HG02798 (cell line): Measurements from ENCODE around the gene TMEM120B.
"Not testable (repeated sequence)": the region's sequence is repeated elsewhere in the genome, so short reads cannot be mapped to it uniquely, and the experiment has no call there.

Experiments used
- ATAC-seq: cut with Tn5 transposase; IDR thresholded peaks from one replicate; pipeline ENCODE4 v1.9.1; 2021; ENCODE audit warnings: mild to moderate bottlenecking; ENCODE audit not compliant: unreplicated experiment, poor library complexity

The TMEM120B gene

DNA sequence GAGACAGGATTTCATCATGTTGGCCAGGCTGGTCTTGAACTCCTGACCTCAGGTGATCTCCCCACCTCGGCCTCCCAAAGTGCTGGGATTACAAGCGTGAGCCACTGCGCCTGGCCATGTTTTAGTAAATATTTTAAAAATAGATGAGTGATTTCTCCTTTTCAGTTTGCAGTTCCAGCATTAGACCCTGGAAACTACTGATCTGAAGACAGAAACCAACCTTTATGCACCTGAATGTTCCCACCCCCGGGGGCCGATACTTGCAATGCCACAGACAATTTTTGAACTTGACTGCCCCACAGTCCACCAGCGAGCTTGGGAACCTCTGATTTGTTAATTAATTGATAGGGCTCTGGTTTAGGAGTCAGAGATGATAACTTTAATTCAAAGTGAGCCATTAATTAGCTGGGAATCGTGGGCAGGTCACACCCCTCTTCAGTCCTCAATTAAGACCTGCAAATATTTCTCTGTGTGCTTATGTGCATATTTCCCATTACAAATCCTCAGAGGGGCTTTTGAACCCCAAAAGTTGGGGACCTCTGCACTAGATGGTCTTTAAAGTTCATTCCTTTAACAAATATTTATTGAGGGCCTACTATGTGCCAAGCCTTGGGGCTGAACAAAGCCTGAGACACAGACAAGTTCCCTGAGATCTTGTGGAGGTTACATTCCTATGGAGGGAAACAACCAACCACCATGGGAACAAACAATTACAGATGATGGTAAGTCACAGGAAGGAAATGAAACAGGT, 4.1 kb upstream of the TMEM120B start:
- no peak for ATAC-seq

DNA sequence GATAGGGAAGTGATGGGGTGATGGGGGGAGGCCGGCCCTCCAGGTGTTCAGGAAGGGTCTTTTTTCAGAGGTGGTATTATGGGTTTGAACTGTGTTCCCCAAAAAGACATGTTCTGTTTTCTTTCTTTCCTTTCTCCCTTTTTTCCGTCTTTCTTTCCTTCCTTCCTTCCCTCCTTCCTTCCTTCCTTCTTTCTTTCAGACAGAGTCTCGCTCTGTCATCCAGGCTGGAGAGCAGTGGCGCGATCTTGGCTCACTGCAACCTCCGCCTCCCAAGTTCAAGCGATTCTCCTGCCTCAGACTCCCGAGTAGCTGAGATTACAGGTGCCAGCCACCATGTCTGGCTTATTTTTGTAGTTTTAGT, 3.5 kb upstream of the TMEM120B start:
- ATAC-seq = not testable (repeated sequence)

DNA sequence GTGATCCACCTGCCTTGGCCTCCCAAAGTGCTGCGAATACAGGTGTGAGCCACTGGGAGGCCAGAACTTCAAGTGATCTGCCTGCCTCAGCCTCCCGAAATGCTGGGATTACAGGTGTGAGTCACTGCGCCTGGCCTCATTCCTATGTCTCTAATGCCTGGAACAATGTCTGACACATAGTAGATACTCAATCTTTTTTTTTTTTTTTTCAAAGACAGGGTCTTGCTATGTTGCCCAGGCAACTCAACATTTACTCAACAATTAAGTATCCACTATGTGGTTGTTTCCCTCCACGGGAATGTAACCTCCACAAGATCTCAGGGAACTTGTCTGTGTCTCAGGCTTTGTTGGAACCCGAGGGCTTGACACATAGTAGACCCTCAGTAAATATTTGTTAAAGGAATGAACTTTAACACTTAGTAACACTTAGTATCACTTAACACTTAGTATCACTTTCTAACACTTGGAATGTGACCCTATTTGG, 3.0 kb upstream of the TMEM120B start:
- ATAC-seq = no peak

DNA sequence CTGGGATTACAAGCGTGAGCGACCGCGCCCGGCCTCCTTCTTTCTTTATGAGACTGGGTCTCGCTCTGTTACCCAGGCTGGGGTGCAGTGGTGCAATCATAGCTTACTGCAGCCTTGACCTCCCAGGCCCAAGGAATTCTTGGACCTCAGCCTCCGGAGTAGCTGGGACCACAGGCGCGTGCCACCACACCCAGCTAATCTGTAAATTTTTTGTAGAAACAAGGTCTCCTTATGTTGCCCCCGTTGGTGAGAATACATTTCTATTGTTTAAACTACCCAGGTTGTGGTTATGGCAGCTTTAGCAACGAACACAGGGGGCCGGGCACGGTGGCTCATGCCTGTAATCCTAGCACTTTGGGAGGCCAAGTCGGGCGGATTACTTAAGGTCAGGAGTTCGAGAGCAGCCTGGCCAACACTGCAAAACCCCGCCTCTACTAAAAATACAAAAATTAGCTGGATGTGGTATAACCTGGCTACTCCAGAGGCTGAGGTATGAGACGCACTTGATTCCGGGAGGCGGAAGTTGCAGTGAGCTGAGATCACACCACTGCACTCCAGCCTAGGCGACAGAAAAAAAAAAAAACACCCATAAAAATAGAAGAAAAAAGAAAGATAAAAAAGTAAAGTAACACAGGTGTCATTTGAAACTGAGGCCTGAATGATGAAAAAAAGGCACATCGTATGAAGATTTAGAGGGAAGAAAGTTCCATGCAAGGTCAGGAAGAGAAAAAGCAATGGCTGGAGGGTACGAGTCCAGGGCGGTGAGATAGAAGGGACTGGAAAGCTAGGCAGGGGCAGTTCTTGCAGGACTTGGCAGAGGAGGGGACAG, 977 bp upstream of the TMEM120B start:
- ATAC-seq = no peak

GRCh38 chr12:121712190-121712460, 427 bp upstream of the TMEM120B start:
- ATAC-seq = peak; percentile 25

DNA sequence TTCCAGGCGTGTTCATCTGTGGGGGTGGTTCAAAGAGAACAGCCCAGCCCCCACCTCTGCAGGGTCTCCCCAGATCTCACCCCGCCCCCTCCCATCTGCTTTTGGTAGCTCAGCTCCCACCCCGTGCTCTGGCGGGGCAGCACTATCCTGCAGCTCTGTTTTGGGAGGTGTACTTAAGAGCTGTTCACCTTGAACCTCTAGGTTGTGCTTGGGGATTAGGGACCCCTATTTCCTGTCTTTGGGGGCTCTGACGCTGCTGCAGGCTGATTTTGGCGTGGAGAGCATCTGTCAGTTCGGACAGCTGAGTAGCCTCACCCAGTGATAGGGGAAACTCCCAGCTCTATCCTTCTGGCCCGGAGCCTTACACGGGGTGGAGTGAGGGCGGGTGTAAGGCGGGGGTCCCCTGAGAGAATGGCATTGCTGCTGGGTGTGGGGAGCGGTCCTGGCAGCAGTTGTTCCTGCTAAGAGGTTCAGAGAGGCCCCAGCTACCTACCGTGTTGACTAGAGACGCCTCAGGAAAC, 765 bp downstream of the TMEM120B start:
- ATAC-seq = no peak

DNA sequence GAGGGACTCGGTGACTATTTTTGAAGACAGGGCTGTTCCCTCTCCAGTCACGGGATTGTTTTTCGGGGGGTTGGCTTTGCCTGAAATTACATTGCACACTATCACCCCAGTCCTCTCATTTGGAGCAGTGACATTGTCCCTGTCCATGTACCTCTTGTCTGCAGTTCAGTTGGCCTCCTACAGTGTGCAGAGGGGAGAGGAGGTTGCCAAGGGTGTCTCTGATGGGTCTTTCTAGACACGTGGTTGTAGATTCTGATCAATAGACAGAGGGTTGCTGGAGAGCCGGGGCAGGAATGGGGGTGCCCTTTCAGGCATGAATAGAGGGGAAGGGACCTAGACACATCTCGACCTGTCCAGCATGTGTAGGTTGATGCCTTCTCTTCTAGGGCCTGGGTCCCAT, 1.2 kb downstream of the TMEM120B start:
- no peak for ATAC-seq

- not testable (repeated sequence) for ATAC-seq
These were observed 2.5 kb downstream of the TMEM120B start for GRCh38 chr12:121715055-121715454.

- no peak for ATAC-seq
These were observed 3.4 kb downstream of the TMEM120B start for GRCh38 chr12:121715862-121716435.

DNA sequence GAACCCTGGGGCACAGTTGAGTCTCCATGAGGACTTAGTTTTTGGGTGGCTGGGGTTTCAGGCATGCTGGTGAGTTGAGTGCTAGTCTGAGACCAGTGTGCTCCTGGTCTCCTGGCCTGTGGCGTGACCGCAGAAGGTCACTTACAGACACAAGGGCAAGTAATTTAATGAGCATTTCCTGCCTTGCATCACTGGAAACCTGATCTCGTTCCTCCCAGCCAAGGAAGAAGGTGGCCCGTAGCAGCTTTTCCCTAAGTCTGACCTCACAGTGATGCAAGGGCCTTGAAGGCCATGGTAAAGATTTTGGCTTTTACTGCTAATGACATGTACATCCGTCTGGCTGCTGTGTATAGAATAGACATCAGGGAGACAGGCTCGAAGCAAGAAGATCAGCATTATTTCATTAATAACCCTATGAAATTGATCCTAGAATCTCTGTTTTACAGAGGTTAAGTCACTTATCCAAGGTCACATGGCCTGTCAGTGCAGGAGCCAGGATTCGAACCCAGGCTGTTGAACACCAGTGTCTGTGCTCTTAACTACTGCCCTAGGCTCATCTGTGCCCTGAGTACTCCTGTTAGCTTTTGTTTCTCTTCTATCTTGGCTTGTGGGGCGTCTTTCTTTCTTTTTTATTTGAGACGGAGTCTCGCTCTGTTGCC, 4.6 kb downstream of the TMEM120B start:
- ATAC-seq = no peak

GRCh38 chr12:121718653-121719239, 6.2 kb downstream of the TMEM120B start:
- no peak for ATAC-seq

GRCh38 chr12:121719926-121720414, 7.4 kb downstream of the TMEM120B start:
- ATAC-seq = no peak

DNA sequence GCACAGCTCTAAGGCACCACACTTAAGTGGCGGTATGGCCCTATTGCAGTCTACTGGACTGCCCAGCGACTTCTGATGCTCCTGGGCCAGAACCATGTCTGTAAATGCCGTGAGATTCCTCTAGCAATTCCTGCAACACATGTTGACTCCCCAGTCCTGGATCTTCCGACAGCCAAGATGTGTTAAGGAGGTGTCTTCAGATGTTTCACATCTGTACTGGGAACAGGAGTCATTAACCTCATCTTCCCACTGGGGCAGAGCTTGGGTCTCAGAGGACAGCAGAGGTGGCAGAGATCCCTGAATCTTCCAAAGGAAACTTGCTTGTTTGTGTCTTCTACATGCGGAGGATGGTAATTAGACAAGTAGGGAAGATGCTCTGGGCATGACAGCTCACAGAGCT, 8.2 kb downstream of the TMEM120B start:
- ATAC-seq = no peak

DNA sequence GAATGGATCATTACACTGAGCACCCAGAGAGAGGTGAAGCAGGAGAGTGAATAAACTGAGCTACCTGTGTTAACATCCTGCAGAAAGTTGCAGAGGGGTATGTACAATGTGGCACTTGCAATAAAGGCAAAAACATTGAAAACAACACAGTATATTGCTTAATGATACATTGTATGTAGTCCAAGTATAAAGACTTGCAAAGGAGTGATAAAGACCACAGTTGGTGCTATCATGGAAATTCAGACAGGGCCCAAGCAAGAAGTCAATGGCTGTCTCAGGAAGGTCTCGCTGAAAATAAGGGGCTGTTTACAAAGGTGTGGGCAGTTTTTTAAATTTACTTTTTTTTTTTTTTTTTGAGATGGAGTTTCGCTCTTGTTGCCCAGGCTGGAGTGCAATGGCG, 10.0 kb downstream of the TMEM120B start:
- no peak for ATAC-seq

DNA sequence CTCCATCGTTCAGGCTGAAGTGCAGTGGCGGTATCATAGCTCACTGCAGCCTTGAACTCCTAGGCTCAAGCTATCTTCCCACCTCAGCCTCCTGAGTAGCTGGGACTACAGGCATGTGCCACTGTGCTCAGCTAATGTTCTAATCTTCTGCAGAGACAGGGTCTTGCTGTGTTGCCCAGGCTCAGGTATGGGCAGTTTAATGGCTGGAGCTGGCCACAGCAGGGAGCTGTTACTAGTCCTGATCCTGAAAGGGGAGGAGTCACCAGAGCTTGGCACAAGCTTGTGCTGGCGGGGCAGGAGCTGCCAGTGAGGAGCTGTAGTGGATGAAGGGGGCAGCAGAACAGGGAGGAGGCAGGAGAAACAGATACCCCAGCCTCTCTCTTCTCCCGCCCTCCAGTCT, 10.6 kb downstream of the TMEM120B start:
- ATAC-seq = no peak

DNA sequence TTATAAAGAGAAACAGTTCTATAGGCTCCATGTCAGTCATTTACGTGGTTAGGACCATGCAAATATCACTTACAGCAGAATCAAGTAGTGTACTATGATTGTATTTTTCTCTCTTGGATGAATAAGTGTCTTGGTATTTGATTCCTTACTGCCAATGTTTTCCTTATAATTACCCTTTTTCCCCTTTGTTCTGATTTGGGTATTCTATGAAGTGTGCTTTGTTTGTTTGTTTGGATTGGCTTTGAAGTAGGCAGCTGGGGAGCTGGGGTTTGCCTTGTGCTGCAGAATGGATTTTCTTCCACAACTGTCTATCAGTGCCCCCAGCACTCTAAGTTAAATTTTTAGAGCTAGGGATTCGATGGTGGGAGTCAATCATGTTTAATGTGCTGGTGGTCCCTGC, 12.4 kb downstream of the TMEM120B start:
- no peak for ATAC-seq

GRCh38 chr12:121725423-121725822, 12.9 kb downstream of the TMEM120B start:
- no peak for ATAC-seq

DNA sequence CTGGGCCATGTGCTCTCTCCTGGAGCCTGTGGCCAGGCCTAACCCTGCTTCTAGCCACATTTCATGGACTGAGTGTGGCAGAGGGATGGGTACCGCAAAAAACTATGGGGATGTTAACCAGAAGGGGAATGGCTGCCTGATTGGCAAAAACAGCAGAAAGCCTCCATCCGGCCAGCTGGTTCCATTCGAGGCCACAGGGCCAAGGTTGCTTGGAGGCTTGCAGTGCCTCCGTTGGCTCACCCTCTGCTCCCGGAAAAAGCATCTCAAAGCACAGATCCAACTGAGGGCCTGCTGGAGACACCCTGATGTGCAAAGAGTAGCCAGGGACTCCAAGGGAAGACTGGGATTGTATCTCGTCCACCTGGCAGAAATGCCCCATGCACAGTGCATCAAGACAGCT, 16.5 kb downstream of the TMEM120B start:
- no peak for ATAC-seq

GRCh38 chr12:121731473-121731872, 18.9 kb downstream of the TMEM120B start:
- ATAC-seq = no peak

GRCh38 chr12:121733849-121734248, 21.3 kb downstream of the TMEM120B start:
- ATAC-seq = no peak
